Ramos (cell line): ENCODE measurements around the gene CHRNB1.

Experiments used
- in situ Hi-C: fragments of 300-500 bp; cut with MboI; formaldehyde crosslinking; loops from one replicate; pipeline ENCODE4 v1.14.3; 2022; ENCODE audit warnings: low sequenced_read_pairs; ENCODE audit not compliant: unreplicated experiment

The CHRNB1 gene

GRCh38 chr17:7444682-7445618, at the start of gene CHRNB1:
Gene CHRNB1 (plus strand): TSS chr17:7445061. CDS start chr17:7445128, 67 bp downstream.
- in situ Hi-C loops, result no loop called here

GRCh38 chr17:7396147-7396546, 48.7 kb upstream of the CHRNB1 start:
- in situ Hi-C loops, result no loop called here

GRCh38 chr17:7398612-7399011, 46.2 kb upstream of the CHRNB1 start:
- in situ Hi-C loops, result no loop called here

GRCh38 chr17:7403043-7403726, 41.7 kb upstream of the CHRNB1 start:
- in situ Hi-C loops, result no loop called here

GRCh38 chr17:7403727-7403976, 41.2 kb upstream of the CHRNB1 start:
- in situ Hi-C loops, result no loop called here

- in situ Hi-C loops, result no loop called here
Measured at GRCh38 chr17:7403977-7404736, 40.7 kb upstream of the CHRNB1 start, which contains the start of gene TMEM256. Gene TMEM256 (minus strand): TSS chr17:7404097. CDS start chr17:7404084, 13 bp downstream.

GRCh38 chr17:7404737-7405349, 40.0 kb upstream of the CHRNB1 start:
- in situ Hi-C loops, result no loop called here

GRCh38 chr17:7405350-7406234, 39.3 kb upstream of the CHRNB1 start:
- in situ Hi-C loops, result no loop called here

GRCh38 chr17:7406235-7406825, 38.5 kb upstream of the CHRNB1 start:
- in situ Hi-C loops, result no loop called here

- in situ Hi-C loops, result no loop called here
Measured at GRCh38 chr17:7407082-7407481, 37.8 kb upstream of the CHRNB1 start.

GRCh38 chr17:7407485-7408251, 37.2 kb upstream of the CHRNB1 start, which contains the start of gene NLGN2:
Gene NLGN2 (plus strand): TSS chr17:7407845. CDS start chr17:7408256, 411 bp downstream.
- in situ Hi-C loops, result no loop called here

- in situ Hi-C loops, result no loop called here
Measured at GRCh38 chr17:7408252-7408727, 36.6 kb upstream of the CHRNB1 start.

GRCh38 chr17:7408863-7409262, 36.0 kb upstream of the CHRNB1 start:
- in situ Hi-C loops, result no loop called here

GRCh38 chr17:7409716-7410115, 35.1 kb upstream of the CHRNB1 start:
- in situ Hi-C loops, result no loop called here

- in situ Hi-C loops, result no loop called here
Measured at GRCh38 chr17:7410634-7411426, 34.0 kb upstream of the CHRNB1 start.

GRCh38 chr17:7411427-7411750, 33.5 kb upstream of the CHRNB1 start:
- in situ Hi-C loops, result no loop called here

GRCh38 chr17:7413346-7413985, 31.4 kb upstream of the CHRNB1 start:
- in situ Hi-C loops, result no loop called here
